ENCODE measurements around the gene MARCHF9.

DNA sequence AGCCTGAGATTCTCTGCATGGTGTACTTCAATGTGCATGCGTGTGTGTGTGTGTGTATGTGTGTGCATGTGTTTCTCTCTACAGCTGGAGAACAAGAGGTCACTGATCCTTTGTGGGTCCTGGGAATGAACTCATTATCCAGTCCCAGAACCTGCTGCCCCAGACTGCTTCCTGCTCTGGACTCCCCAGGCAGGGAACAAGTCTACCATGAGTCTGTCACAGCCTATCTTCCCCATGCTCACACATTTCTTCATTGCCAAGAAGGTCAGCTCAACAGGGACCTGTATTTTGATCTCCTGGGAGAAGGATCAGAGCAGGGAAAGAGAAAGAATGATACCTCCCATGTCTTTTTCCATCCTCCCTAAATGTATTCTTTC, 13.5 kb upstream of the MARCHF9 start:
- no peak for TF ChIP-seq EZH2 (IDR thresholded peaks at IDR 0.05; ENCODE audit: low read length, missing control alignments)
- TF ChIP-seq, protein P1, sequence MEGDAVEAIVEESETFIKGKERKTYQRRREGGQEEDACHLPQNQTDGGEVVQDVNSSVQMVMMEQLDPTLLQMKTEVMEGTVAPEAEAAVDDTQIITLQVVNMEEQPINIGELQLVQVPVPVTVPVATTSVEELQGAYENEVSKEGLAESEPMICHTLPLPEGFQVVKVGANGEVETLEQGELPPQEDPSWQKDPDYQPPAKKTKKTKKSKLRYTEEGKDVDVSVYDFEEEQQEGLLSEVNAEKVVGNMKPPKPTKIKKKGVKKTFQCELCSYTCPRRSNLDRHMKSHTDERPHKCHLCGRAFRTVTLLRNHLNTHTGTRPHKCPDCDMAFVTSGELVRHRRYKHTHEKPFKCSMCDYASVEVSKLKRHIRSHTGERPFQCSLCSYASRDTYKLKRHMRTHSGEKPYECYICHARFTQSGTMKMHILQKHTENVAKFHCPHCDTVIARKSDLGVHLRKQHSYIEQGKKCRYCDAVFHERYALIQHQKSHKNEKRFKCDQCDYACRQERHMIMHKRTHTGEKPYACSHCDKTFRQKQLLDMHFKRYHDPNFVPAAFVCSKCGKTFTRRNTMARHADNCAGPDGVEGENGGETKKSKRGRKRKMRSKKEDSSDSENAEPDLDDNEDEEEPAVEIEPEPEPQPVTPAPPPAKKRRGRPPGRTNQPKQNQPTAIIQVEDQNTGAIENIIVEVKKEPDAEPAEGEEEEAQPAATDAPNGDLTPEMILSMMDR (conservative IDR thresholded peaks at IDR 0.05 in 1 of 2, IDR thresholded peaks at IDR 0.05 in 1 of 2; ENCODE audit: low read depth in 1 of 2, low read length in 2 of 2), result no peak

All from fibroblast of lung (primary cell).